SHP77 treated with DMSO at 0.1 percent for 48 hours (cell line): ENCODE data around the gene ARL17B.
"Not testable (repeated sequence)": the region's sequence is repeated elsewhere in the genome, so short reads cannot be mapped to it uniquely, and the experiment has no call there.

Experiments
- DNase-seq: peaks from one replicate; lab custom pipeline; 2025; lab: John Stamatoyannopoulos, UW

ARL17B gene

DNA sequence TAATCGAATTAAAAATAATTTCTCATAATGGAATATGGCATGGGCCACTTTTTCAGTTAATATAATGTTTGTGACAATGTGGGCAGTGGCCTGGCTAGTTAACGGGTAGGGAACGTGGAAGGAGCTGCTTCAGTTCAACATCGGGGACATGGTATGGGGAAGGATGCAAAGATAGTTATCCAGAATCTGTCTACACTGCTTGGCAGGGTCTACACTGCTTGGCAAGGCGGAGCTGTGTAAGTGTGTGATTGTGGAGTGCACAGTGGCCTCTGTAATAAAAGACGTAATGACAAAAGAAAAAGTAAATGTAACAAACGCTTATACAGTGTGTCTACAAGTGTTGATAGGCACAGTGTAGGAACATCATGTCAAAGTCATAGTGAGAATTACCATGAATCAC is 74.0 kb downstream of the ARL17B start:
- DNase-seq: not testable (repeated sequence)

DNA sequence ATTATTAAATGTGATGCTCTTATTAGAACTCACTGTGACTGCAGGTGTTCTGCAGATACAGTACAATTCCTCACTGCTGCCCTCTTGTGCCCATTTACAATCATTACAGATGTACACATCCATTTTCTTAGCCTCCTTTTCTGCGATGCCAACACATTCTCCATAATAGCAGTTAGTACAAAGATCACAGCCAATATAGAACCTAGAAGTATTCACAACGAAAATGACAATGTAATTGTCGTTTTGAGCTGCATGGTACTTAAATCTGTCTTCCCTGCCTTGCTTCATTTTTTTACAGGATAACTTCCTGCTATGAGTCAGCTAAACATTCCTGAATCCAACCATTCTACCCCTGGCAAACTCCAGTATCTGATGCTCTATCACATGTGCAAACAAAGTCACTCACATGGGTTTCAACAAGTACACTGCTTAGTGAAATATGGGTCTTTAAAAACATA is 74.8 kb downstream of the ARL17B start:
- DNase-seq: peak; percentile 96

DNA sequence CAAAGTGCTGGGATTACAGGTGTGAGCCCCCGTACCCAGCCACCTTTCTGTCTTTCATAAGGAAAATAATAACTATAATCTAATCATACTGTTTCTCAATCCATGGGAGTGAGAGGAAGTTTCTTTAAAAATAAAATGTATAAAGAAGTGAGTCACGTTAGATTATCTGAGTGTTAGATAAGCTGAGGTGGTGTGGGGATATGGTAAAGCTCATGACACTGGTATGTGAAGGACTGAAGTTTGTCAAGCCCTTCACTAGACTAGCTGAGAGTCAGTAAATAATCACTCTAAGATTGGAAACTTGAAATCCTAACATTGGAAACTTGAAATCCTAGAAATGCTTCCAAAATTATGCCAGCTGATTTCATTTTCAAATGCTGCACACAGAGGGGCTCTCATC is 76.1 kb downstream of the ARL17B start:
- not testable (repeated sequence) for DNase-seq

DNA sequence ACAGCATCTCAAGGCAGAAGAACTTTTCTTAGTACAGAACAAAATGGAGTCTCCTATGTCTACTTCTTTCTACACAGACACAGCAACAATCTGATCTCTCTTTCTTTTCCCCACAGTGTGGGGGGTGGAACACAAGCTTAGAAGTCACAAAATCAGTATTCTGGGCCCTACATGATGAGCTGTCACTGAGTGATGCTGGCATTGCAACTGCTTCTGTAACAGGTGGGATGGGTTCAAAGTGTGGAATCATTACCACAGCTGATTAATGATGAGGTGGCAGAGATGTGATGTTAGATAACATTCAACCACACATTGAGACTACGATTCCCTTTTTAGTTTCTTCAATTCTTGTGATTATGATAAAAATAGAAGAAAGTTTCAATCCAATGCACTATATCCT is 77.1 kb downstream of the ARL17B start:
- DNase-seq: not testable (repeated sequence)

DNA sequence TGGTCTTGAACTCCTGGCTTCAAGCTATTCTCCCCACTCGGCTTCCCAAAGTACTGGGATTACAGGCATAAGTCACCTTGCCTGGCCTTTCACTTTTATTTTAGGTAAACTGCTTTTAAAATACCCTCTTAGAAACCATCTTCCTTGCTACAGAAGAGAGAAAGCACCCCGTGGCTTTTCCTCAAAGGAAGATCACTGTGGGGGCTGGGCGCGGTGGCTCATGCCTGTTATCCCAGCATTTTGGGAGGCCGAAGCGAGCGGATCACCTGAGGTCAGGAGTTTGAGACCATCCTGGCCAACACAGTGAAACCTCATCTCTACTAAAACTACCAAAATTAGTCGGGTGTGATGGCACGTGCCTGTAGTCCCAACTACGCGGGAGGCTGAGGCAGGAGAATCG is 78.9 kb downstream of the ARL17B start:
- DNase-seq: not testable (repeated sequence)

DNA sequence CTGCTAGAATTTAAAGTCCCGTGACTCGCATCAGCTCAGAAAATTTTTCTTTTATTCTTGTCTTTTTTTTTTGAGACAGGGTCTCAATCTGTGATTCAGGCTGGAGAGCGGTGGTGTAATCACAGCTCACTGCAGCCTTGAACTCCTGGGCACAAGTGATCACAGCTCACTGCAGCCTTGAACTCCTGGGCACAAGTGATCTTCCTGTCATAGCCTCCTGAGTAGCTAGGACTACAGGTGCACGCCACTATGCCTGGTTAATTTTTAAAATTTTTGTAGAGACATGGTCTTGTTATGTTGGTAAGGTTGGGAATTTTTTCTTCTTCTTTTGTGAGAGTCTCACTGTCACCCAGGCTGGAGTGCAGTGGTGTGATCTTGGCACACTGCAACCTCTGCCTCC is 80.2 kb downstream of the ARL17B start:
- DNase-seq: not testable (repeated sequence)

DNA sequence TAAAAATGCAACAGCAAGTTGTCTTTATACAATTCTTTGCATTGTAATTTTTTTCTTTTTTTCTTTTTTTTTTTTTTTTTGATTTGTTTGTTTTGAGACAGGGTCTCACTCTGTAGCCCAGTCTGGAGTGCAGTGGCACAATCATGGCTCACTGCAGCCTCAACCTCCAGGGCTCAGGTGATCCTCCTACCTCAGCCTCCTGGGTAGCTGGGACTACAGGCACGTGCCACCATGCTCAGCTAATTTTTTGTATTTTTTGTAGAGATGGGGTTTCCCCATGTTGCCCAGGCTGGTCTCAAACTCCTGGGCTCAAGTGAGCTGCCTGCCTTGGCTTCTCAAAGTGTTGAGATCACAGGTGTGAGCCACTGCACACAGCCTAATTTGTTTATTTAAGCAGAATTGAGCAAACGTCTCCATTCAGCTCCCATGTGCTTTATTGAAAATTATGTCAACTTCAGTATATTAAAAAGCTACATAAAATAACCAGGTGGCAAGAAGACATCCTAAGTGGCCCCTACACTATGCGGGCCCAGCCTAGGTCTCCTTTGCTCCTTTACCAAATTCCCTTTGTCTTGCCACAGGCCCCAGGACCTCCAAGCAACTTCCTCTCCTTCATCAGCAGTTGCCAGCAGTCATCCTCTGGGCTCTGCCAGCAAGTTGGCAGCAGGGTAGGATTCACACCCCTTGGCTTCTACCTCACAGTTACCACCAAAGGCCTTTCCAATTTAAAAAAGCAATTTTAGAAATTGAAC is 84.7 kb downstream of the ARL17B start:
- DNase-seq: peak; percentile 89

DNA sequence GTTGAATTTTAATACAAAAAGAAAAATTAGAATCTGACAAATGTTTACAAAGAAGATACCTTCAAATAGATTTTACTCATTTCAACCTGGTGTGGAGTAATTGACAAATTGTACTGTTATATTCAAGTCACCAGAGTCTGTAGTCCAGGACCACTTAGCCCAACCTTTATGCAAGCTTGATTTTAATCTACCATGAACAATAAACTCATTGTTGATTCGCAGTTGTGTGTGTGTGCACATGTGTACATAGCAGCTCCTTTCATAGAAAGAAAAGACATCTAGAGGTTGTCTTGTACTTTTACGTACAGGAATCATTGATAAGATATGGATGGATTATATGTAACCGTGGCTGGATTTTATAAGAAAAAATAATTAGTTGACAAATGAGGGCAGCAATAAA is 87.3 kb downstream of the ARL17B start:
- no peak for DNase-seq

DNA sequence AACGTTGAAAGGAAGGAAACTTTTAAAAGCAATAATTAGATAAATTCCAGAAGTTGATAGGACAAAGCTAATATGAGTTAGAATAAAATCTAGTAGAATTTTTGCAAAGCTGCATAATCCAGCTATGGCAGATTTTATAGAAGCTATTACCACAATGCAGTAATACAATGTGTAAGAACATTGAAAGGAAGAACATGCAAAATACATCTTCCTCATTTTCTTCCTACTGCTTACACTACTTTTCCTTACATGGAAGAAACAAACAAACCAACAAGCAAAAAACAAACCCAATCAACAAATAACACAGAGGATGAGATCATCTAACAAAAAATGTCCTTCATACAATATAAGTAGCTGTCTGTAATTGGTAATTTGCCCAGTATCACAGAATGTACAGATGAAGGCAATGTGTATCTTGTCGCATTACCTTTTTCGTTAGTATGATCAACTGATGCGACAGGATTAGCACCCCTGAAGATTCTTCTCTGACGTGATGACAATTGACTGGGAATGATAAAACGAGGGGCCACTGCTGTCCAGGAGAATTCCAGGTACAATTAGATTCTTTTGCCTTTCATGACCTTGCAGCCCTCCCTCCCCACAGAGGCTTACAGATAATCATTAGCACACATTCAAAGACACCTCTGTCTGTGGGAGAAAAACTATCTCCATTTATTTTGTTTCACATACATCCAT is 87.9 kb downstream of the ARL17B start:
- no peak for DNase-seq

DNA sequence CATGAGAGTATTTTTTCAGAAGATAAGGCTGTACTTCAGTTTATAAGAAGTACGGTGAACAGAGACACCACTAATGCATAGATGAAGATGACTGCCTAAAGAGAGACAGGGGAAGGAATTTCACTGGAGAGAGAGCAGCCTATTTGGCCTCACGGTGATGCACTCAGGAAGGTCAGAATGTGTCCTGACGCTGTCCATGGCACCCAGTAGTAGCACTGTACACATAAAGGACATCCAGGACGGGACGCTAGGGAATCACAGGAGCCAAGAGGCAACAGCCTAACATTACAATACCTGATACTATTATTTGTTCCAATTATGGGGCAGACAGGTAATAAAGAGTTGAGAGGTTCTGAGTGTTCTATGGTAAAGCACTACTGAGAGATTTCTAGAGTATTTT is 91.5 kb downstream of the ARL17B start:
- DNase-seq: no peak

DNA sequence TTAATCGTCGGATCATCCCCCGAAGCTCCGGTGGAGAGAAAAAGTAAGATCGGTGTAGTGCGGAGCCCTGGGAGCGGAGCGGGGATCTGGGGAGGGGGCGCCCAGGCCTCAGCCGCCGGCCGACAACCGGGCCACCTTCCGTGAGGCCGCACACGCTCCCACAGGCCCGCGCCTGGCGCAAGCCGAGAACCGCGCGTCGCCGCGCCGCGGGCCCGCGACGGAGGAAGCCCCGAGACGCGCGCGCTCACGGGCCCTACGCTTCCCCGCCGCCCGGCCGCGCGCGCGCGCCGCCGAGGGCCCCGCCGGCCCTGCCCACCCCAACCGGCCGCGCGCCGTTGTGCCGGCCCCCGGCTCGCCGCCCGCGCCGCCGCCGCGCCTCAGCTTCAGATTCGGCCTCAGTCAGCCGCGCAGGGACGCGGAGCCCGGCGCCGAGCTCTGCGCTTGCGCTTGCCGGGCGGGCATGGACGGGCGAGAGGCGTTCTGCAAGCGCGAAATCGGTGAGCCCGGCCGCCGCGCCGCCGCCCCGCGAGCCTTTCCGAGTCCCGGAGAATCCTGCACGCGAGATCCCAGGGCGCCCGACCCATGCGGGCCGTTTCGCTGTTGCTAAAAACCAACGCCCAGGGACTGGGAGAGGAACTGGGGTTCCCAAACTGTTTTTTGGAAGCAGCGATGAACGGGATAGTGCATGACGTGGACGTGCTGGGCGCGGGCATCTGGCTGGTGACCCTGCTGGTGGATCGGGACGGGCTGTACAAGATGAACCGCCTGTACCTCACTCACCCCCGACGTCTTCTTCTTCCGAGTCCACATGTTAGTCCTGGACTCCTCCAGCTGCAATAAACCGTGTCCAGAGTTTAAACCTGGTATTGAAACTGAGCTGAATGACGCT is 94.7 kb downstream of the ARL17B start:
- DNase-seq: peak; percentile 75

DNA sequence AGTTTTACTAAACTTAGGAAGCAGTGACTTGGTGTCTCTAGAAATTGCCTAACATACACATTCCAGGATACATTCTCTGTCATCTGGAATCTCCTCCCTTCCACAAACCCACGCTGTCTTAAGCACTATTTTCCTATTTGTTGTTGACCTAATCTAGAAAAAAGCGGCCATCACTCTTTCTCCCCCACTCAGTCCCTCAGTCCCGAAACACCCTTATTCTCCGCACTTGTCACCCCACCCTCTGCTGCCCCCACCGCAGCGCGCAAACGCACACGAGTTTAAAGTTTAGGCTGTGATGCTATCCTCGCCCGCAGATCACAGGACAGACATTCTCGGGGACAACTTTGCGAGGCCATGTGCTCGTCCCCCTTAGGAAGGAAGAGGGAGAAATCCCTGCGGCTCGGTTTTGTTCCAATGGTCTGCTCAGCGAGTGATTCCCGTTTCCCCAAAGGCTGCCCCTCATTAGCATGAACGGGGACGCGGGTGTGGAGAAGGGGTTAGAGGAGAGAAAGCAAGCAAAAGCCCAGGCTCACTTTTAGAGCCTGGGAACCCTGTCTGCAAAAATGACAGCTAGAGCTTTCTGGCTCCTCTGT is 95.4 kb downstream of the ARL17B start:
- DNase-seq: not testable (repeated sequence)

DNA sequence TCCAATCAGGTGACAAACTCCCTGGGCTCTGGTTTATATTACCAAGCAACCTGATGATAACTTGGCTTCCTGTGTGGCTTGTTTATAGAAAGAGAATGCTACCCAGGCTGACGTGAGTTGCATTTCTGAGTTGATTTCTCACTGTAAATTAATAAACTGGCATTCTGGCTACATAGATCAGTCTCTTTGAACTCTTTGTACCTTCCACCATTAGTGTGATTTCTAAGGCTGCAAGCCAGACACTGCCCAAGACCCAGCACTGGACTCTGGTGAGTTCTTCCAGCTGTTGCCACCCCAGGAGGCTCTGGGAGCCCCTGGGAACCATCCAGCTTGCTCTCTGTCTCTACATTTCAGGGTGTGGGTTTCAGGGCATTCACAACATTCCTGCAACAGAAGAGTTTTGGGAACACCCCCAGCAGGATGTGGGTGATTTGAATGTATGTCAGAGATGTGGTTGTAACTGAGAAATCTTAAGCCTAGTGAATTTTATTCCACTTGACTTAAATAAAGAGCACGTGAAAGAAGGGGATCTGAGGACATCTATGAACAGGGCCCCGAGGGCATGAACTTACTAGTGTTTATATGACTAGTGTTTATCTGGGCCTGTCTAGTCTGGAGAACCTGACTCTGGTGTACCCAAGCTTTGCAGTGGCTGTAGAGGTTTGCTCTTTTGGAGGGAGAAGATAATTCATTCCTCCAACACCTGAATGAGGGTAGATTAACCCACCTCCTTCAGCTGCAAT is 96.9 kb downstream of the ARL17B start:
- no peak for DNase-seq

DNA sequence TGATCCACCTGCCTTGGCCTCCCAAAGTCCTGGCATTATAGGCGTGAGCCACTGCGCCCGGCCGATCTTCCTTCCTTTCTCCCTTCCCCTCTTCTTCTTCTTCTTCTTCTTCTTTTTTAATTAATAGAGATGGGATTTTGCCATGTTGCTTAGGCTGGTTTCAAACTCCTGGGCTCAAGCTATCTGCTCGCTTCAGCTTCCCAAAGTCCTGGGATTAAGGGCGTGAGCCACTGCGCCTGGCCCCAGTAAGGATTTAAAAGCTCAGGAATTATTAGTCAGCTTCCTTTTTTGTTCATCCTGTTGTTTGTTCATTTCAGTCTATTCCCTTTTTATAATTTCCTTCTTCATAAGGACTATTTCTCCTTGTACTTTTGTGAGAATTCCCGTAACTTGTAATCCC is 99.3 kb downstream of the ARL17B start:
- DNase-seq: no peak

DNA sequence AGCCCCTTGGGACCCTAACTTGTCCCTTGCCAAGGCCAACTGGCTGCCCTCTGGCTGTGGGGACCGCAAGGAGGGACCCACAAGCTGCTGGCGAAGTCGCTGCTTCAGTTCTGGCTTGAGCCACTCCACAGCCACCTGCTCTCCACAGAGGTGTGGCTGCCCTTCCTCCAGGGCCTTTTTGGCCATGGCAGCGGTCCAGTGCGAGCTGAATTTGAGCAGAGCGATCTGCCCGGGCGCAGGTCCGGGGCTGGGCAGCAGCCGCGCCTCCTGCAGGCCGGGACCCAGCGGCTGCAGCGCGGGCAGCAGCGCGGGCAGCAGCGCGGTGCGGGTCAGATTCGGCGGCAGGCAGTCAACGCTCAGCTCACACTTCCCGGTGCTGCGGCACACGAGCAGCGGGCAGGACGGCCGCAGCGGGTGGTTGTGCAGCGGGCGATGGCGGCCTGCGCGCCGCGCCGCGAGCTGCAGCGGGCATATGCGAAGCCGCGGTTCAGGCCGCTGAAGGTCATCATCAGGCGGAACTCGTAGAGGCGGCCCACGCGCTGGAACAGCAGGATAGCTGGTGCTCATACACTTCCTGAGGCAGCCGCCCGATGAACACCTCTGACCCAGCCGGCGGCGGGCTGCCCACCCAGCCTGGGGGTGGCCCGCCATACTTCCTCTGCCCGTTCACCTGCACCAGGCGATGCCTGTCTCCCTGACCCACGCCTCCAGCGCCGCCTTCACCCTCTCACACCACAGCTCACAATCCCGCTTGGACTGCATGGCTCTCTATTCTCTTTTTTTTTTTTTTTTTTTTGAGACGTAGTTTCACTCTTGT is 101.5 kb downstream of the ARL17B start:
- DNase-seq: peak; percentile 77

DNA sequence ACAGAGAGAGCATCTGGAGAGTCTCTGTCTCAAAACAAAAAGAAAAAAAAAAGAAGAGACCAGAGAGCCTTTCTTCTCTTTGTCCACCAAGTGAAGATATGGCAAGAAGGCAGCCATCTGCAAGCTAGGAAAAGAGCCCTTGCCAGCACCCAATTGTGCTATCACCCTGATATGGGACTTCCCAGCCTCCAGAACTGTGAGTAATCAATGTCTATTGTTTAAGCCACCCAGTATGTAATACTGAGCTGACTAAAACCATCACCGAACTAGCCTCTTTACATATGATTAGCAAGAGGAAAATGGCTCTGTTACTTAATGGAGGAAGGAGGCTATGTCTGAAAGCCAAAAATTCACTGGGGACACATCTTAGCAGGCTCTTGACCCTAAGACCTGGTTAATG is 105.2 kb downstream of the ARL17B start:
- not testable (repeated sequence) for DNase-seq

DNA sequence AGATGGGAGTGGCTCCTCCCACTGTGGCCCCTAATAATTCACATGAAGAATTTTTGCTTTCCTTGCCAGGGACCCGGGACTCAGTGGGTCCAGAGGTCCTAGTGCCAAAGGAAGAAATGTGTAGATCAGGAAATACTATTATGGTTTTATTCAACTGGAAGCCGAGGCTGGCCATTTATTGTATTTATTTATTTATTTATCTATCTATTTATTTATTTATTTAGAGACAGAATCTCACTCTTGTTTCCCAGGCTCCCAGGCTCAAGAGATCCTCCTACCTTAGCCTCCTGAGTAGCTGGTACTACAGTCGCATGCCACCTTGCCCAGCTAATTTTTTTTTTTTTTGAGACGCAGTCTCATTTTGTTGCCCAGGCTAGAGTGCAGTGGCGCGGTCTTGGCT is 107.4 kb downstream of the ARL17B start:
- DNase-seq: not testable (repeated sequence)

DNA sequence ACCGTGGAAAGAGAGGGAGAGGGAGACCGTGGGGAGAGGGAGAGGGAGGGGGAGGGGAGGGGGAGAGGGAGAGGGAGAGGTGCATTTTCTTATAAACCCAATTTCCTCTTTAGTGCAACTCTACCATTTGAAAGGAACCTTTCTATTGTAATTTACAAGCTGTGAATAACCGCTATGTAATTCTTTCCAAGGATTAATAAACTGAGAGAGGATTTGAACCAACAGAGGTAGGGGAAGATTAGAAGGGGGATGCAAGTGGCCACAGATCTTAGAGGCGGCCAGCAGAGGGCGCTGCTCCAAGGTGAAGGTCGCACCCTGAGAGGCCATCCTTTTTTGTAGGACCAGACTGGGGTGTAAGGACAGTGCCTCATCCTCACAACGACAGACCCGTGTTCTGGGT is 107.8 kb downstream of the ARL17B start:
- DNase-seq: peak; percentile 90

DNA sequence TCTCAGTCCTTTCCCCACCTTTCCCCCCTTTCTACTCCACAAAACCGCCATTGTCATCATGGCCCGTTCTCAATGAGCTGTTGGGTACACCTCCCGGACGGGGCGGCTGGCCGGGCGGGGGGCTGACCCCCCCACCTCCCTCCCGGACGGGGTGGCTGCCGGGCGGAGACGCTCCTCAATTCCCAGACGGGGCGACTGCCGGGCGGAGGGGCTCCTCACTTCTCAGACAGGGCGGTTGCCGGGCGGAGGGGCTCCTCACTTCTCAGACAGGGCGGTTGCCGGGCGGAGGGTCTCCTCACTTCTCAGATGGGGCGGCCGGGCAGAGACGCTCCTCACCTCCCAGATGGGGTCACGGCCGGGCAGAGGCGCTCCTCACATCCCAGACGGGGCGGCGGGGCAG is 108.8 kb downstream of the ARL17B start:
- not testable (repeated sequence) for DNase-seq

DNA sequence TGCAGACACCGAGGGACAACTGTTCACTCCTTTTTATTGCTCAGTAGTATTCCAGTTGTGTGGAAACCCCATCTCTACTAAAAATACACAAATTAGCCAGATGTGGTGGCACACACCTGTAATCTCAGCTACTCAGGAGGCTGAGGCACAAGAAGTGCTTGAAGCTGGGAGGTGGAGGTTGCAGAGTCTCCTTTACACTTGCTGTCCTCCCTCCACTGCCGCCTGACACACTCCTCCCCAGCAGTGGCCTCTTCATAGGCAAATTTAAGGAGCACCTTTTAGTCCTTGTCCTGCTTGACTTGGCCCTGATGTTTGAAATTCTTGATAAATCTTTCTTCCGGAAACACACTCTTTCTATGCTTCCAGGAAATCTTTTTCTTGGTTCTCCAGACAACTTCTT is 112.4 kb downstream of the ARL17B start:
- not testable (repeated sequence) for DNase-seq
